GM20000 (cell line): ENCODE measurements around the gene MTA1.

Experiments used
- DNase-seq: peaks from one replicate; pipeline ENCODE4 v3.0.0; 2012; ENCODE audit warnings: low spot score
- CTCF ChIP-seq: IDR thresholded peaks from 2 replicates; pipeline ENCODE4 v1.5.1; 2012; ENCODE audit warnings: mild to moderate bottlenecking, control low read depth; ENCODE audit errors: extremely low read depth, missing control alignments

The MTA1 gene

GRCh38 chr14:105378873-105379685 lies 40.5 kb upstream of the MTA1 start:
- DNase-seq = no peak
- TF ChIP-seq CTCF = no peak

GRCh38 chr14:105379946-105380345 lies 39.7 kb upstream of the MTA1 start:
- no peak for DNase-seq
- no peak for TF ChIP-seq CTCF

GRCh38 chr14:105380756-105381155 lies 38.9 kb upstream of the MTA1 start:
- DNase-seq = no peak
- TF ChIP-seq CTCF = no peak

GRCh38 chr14:105381446-105382342 lies 37.9 kb upstream of the MTA1 start:
- TF ChIP-seq CTCF = no peak
- no peak for DNase-seq

- no peak for TF ChIP-seq CTCF
- DNase-seq = no peak
Measured at GRCh38 chr14:105382343-105383082, 37.1 kb upstream of the MTA1 start.

- no peak for DNase-seq
- TF ChIP-seq CTCF = no peak
Measured at GRCh38 chr14:105383083-105383730, 36.4 kb upstream of the MTA1 start.
